ENCODE measurements around the gene CWC22.

DNA sequence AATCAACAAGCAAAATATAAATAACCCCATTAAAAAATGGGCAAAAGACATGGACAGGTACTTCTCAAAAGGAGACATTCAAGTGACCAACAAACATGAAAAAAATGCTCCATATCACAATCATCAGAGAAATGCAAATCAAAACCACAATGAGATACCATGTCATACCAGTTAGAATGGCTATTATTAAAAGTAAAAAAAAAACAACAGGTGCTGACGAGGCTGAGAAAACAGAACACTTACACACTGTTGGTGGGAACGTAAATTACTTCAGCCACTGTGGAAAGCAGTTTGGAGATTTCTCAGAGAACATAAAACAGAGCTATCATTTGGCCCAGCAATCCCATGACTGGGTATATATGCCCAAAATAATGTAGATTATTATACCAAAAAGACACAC is 69.1 kb downstream of the CWC22 start:
- TF ChIP-seq, protein P1, sequence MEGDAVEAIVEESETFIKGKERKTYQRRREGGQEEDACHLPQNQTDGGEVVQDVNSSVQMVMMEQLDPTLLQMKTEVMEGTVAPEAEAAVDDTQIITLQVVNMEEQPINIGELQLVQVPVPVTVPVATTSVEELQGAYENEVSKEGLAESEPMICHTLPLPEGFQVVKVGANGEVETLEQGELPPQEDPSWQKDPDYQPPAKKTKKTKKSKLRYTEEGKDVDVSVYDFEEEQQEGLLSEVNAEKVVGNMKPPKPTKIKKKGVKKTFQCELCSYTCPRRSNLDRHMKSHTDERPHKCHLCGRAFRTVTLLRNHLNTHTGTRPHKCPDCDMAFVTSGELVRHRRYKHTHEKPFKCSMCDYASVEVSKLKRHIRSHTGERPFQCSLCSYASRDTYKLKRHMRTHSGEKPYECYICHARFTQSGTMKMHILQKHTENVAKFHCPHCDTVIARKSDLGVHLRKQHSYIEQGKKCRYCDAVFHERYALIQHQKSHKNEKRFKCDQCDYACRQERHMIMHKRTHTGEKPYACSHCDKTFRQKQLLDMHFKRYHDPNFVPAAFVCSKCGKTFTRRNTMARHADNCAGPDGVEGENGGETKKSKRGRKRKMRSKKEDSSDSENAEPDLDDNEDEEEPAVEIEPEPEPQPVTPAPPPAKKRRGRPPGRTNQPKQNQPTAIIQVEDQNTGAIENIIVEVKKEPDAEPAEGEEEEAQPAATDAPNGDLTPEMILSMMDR (conservative IDR thresholded peaks at IDR 0.05 in 1 of 2, IDR thresholded peaks at IDR 0.05 in 1 of 2; ENCODE audit: extremely low read depth in 1 of 2, insufficient read depth in 1 of 2, low read depth in 1 of 2, low read length in 2 of 2) = no peak
- TF ChIP-seq EZH2 (IDR thresholded peaks at IDR 0.05; ENCODE audit: borderline replicate concordance, low read length) = no peak
